ENCODE data around the gene RPS23. TPM values are rescaled to one million over a fixed set of nuclear protein-coding genes. Genes with fewer than 3 reads are reported as not detected.
A peak's percentile ranks its signal among the peaks of the same experiment; 100 is the strongest.

Gene RPS23
- total RNA-seq, 3 donors from 2014 or later: 3,055 to 5,353 (median 4,143) TPM

DNA sequence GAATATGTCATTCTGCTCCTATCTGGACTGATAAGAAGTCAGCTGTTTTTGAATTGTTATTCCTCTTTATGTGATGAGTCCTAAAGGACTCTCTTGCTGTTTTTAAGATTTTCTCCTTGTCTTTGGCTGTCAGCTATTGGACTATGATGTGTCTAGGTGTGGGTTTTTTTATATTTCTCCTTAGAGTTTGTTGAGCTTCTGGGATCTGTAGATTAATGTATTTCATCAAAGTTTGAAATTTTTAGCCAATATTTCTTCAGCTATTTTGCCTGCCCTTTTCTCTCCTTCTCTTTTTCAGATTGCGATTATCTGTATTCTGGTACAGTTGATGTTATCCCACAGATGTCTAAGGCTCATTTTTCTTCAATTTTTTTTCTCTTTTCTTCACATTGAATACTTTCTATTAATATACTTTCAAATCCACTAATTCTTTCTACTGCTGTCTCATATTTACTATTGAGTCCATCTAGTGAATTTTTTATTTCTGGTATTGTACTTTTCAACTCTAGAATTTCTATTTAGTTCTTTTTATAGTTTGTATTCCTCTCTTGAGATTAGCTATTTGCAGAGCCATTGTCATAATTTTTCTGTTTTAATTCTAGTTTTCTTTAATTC, 31.1 kb downstream of the RPS23 start:
- intact Hi-C loops (cut with DNase I; ENCODE audit: low total_unique reads): no loop called here
- TF ChIP-seq POLR2A (IDR thresholded peaks at IDR 0.05) (no peak), POLR2AphosphoS5 (IDR thresholded peaks at IDR 0.05) (no peak)
- TF ChIP-seq, protein P1, sequence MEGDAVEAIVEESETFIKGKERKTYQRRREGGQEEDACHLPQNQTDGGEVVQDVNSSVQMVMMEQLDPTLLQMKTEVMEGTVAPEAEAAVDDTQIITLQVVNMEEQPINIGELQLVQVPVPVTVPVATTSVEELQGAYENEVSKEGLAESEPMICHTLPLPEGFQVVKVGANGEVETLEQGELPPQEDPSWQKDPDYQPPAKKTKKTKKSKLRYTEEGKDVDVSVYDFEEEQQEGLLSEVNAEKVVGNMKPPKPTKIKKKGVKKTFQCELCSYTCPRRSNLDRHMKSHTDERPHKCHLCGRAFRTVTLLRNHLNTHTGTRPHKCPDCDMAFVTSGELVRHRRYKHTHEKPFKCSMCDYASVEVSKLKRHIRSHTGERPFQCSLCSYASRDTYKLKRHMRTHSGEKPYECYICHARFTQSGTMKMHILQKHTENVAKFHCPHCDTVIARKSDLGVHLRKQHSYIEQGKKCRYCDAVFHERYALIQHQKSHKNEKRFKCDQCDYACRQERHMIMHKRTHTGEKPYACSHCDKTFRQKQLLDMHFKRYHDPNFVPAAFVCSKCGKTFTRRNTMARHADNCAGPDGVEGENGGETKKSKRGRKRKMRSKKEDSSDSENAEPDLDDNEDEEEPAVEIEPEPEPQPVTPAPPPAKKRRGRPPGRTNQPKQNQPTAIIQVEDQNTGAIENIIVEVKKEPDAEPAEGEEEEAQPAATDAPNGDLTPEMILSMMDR (IDR thresholded peaks at IDR 0.05): no peak
- H3K4me3 ChIP-seq: no peak overlapping the region
- DNase-seq (ENCODE audit: low spot score in 2 of 2): no peak
- no peaks in the 10 kb centered on the region for H3K27me3 ChIP-seq
- H3K36me3 ChIP-seq: no peaks in the 10 kb centered on the region
- H3K9me3 ChIP-seq: peaks cover 3 to 11% of the 10 kb centered on the region in 2 donors
- no peaks in the 10 kb centered on the region for H3K4me1 ChIP-seq
- H3K27ac ChIP-seq: no peak overlapping the region

DNA sequence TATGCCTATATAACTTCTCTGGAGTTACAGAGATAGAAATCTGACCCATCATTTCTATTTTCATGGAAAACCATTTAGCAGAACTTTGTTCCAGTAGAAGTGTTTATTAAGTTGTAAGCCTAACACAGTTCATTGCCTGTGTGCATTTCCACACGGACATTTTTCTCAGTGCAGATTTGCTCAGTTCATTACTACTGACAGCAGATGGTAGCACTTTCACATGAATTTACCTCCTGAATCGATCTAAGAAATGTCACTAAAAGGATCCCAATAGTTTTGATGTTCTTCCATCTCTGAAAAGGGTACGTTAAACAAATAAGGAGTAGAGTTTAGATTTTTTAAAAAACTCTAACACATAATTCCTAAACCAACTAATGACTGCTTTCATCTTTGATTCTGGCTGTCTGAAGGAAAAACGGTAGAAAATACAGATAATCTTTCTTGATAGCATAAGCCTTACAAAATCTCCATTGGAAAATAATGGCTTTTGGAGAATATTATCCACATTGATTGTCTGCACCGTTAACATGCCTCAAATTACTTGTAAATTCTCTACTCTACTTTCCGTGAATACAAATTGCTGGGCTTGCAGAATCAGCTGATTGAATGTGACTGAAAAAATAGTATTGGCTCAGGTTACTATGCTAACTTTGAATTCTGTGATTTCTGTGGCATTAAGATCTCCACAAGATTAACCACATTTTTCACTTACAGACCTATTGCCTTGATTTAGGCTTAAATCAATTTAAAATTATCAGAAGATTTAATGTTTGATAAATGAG, 33.1 kb downstream of the RPS23 start:
- no peaks in the 10 kb centered on the region for H3K27me3 ChIP-seq
- H3K27ac ChIP-seq: no peak overlapping the region
- no peaks in the 10 kb centered on the region for H3K4me1 ChIP-seq
- peaks cover 3 to 11% of the 10 kb centered on the region in 2 donors for H3K9me3 ChIP-seq
- no peaks in the 10 kb centered on the region for H3K36me3 ChIP-seq
- no peak overlapping the region for H3K4me3 ChIP-seq
- TF ChIP-seq POLR2A (IDR thresholded peaks at IDR 0.05) (no peak), POLR2AphosphoS5 (IDR thresholded peaks at IDR 0.05) (no peak)
- TF ChIP-seq, protein P1 (IDR thresholded peaks at IDR 0.05): no peak
- no peak for DNase-seq (ENCODE audit: low spot score in 2 of 2)
- intact Hi-C loops (cut with DNase I; ENCODE audit: low total_unique reads): no loop called here

DNA sequence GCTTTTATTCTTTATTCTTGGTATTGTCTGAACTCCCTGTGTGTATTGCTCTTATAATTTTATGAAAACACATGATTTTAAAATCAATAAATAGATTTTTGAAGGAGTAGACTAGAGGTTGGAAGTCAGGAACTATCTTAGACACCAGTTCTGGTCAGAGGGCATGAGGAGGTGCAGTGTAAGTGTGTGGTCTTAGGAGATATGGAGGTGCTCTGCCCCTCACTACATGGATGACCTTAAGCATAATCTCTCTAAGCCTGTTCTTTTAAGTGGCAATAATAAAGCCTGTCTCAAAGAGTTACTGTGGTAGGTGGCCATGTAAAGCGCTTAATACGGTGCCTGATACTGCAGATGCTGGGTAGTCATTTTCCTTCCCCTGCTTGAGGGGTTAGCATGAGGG, 34.0 kb downstream of the RPS23 start:
- H3K36me3 ChIP-seq: no peaks in the 10 kb centered on the region
- no peak overlapping the region for H3K4me3 ChIP-seq
- peaks cover 3 to 11% of the 10 kb centered on the region in 2 donors for H3K9me3 ChIP-seq
- H3K4me1 ChIP-seq: no peaks in the 10 kb centered on the region
- TF ChIP-seq, protein P1 (IDR thresholded peaks at IDR 0.05): no peak
- no peak for TF ChIP-seq POLR2A (IDR thresholded peaks at IDR 0.05)
- TF ChIP-seq POLR2AphosphoS5 (IDR thresholded peaks at IDR 0.05): no peak
- no peak overlapping the region for H3K27ac ChIP-seq
- H3K27me3 ChIP-seq: no peaks in the 10 kb centered on the region
- DNase-seq (ENCODE audit: low spot score in 2 of 2): no peak
- intact Hi-C loops (cut with DNase I; ENCODE audit: low total_unique reads): no loop called here

DNA sequence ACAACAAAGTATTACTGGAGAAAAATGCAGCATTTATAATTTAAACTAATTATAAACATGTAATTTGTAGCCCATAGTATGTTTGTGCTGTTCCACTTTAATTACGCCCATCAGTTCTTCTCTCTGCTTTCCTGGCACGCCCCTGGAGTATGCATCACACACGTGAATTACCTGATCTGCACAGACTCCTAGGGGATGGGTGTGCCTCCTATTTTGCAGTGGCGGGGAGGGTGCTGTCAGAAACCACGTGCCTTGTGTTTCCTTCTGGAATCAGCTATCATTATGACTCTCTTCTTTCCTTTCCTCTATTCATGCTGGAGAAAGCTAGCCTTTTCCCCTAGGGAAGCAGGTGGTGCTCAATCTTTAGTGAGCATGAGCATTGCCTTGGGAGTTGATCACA, 43.3 kb downstream of the RPS23 start:
- H3K27ac ChIP-seq: no peak overlapping the region
- no peak overlapping the region for H3K4me3 ChIP-seq
- H3K36me3 ChIP-seq: no peaks in the 10 kb centered on the region
- no peaks in the 10 kb centered on the region for H3K9me3 ChIP-seq
- no peak for DNase-seq (ENCODE audit: low spot score in 2 of 2)
- TF ChIP-seq POLR2AphosphoS5 (IDR thresholded peaks at IDR 0.05) (no peak), POLR2A (IDR thresholded peaks at IDR 0.05) (no peak)
- TF ChIP-seq, protein P1 (IDR thresholded peaks at IDR 0.05): no peak
- no peaks in the 10 kb centered on the region for H3K27me3 ChIP-seq
- H3K4me1 ChIP-seq: no peaks in the 10 kb centered on the region
- intact Hi-C loops (cut with DNase I; ENCODE audit: low total_unique reads): no loop called here

DNA sequence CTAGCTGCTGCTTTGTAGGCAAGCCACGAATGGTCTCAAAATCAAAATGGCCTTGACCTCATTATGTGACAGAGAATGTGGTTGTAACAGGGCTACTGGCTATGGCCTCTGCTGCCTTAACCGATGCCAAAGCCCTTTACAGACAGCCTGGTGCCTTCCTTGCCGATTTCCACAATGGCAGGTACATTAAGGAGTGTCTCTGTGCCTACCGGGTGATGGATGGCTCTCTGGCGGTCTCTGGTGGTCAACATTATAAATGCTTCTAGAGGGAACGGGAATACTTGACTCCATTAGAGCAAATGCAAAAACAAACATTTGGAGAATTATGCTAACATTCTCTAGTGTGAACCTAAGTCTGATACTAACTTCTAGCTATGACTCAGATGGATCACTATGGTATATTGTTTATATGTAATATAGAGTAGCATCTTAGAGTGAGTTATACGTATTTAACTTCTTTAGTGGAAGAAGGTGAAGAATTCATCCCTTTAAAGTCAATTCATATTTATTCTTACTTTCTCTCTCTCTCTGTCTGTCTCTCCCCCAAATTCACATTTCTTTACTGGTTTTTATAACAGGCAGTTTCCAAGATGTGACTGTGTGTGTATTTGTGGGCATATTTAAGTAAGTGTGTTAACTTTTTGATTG, 52.5 kb downstream of the RPS23 start:
- Histone ChIP-seq H3K27ac (no peak overlapping the region), H3K4me3 (no peak overlapping the region), H3K4me1 (no peaks in the 10 kb centered on the region), H3K9me3 (no peaks in the 10 kb centered on the region), H3K27me3 (no peaks in the 10 kb centered on the region), H3K36me3 (no peaks in the 10 kb centered on the region)
- TF ChIP-seq, protein P1 (IDR thresholded peaks at IDR 0.05): peak in 2 of 3 donors; percentile 62 to 67
- no peak for TF ChIP-seq POLR2AphosphoS5 (IDR thresholded peaks at IDR 0.05)
- DNase-seq (ENCODE audit: low spot score in 2 of 2): peak; percentile 18 to 53
- intact Hi-C loops (cut with DNase I; ENCODE audit: low total_unique reads): loop anchor here (10.0 kb wide), 1 partner anchor 1021 kb away; no protein-coding TSS in a partner anchor
